ELF-1 (cell line): ENCODE measurements around the gene PVALEF.
"Not testable (repeated sequence)": the region's sequence is repeated elsewhere in the genome, so short reads cannot be mapped to it uniquely, and the experiment has no call there.

Experiments
- DNase-seq: peaks from one replicate; pipeline ENCODE4 v3.0.0-alpha.2; 2016; ENCODE audit warnings: low read depth, low spot score

Gene PVALEF

GRCh38 chr17:81143717-81144422 is 21.4 kb upstream of the PVALEF start:
- DNase-seq: no peak

DNA sequence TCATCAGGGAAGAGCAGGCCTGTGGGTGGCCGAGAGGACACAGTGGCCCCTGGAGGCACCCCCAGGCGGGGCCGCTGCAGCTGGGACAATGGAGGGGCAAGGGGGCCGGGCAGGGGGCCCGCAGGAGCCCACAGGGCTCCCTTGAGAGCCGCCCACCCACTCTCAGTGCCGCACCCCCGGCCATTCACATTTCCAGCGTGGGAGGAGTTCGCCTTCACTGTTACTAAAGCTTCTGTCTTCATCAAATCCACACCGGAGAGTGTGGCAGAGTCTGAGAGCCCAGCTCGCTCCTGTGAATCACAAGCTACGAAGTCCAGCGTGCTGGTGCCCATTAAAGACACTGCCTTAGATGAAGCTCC is 20.9 kb upstream of the PVALEF start:
- no peak for DNase-seq

DNA sequence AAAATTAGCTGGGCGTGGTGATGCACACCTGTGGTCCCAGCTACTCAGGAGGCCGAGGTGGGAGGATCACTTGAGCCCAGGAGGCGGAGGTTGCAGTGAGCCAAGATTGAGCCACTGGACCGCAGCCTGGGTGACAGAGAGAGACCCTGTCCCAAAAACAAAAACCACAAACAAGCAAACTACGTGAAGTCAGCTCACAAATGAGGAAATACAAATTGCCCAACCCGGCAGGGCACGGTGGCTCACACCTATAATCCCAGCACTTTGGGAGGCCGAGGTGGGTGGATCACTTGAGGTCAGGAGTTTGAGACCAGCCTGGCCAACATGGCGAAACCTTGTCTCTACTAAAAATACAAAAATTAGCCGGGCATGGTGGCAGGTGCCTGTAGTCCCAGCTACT is 19.1 kb upstream of the PVALEF start:
- DNase-seq: not testable (repeated sequence)

DNA sequence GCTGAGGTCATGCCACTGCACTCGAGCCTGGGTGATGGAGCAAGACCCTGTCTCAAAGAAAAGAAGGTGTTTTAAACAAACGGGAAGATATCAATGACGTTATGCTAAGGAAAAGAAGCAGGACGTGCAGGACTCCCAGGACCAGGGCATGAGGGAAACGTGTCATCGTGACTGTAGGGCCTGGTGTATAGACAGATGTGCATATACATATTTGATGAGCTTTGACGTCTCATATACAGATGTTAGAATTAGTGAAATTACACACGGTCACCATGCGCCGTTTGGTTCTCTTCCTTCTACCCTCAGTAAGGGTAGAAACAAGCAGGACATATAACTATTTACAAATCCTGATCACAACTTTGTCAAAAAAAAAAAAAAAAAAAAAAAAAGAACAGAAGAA is 17.6 kb upstream of the PVALEF start:
- no peak for DNase-seq

DNA sequence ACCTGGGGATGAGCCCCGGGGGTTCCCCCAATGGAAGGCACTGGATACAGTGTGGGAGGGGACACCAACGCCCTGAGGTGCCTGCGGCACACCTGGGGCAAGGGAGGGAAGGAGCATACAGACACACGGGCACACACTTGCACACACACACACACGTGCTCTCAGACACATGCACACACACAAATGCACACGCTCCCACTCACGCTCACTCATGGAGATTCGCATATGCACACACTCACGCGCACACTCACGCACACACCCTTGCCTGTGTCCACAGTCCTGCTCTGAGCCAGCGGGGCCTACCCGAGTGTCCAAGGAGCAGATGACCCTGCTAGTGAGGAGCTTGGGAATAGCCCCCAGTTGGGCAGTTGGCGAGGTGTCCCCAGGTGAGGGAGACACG is 16.7 kb upstream of the PVALEF start:
- DNase-seq: no peak

- no peak for DNase-seq
Observed at GRCh38 chr17:81148986-81149533, 16.2 kb upstream of the PVALEF start.

GRCh38 chr17:81150377-81151077 is 14.8 kb upstream of the PVALEF start:
- DNase-seq: no peak

GRCh38 chr17:81151278-81151677 is 14.0 kb upstream of the PVALEF start:
- DNase-seq: no peak

DNA sequence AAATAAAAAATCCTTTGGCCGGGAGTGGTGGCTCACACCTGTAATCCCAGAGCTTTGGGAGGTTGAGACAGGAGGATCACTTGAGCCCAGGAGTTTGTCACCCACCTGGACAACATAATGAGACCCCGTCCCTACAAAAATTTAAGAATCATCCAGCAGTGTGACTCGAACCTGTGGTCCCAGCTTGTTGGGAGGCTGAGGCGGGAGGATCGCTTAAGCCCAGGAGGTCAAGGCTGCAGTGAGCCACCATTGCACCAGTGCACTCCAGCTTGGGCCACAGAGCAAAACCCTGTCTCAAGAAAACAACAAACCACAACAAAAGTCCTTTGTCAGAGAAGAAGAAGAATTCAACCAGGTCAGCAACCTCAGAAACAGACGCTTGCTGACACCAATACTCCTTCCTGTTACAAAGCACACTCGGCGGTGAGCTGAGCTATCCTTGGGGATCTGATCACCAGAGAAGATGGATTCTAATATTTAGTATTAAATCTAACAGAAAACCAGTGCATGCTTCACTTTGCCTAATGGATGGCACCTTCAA is 12.9 kb upstream of the PVALEF start:
- no peak for DNase-seq

GRCh38 chr17:81153340-81153803 is 11.9 kb upstream of the PVALEF start:
- no peak for DNase-seq

GRCh38 chr17:81154016-81154415 is 11.3 kb upstream of the PVALEF start:
- not testable (repeated sequence) for DNase-seq

DNA sequence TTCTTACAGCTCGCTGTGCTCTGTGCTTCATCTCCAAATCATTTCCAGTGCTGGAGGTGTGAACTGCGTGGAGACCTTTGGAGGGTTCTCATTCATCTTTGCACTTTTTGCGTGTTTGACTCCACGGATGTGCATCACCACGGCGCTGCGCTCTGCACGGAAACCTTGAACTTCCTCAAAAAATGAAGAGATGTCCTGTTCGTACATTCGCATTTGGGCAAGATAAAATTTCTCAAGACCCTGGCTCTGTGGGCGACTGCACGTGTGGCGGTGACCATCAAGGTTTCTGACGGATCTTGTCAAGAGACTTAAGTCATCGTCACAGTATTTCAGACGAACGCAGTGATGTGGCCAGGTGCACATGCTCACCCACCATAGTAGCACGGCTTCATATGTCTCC is 10.3 kb upstream of the PVALEF start:
- DNase-seq: no peak

- DNase-seq: no peak
Observed at GRCh38 chr17:81156866-81157805, 8.2 kb upstream of the PVALEF start.

DNA sequence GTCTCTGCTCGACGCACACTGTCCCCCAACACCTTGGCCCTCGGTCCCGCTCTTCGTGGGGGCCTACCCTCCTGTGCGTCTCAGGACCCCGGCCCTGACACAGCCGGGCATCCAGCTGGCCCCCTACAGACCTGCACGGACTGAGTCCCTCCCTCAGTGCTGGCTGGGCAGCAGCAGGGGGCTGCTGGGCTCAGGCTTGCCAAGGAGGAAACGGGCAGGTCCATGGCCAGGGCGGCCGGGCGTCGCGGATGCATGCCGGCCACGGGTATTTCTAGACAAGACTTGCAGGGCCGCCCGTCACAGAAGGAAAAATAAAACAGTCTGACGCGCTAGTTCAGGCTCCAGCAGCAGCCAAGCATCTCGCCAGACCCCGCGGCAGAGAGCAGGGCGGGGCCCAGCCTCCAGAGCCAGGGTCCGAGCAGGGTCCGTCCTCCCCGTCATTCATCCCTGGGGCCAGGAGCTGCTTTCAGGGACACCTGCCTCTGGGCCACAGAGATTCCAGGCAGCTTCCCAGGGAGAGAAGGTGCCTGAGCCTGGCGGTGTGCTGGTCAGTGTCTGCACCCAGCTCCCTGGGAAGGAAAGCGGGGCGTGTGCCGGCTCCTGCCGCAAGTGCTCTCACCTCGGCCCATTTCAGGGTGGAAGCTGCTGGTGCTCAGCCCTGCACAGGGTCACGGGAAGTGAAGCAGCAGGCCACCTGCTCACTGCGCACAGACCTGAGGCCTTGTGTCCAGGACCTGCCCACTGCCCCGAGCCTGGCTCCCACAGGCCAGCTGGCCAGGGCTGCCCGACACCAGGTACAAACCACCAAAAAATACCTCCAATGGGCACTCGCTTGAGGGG is 7.2 kb upstream of the PVALEF start:
- no peak for DNase-seq

DNA sequence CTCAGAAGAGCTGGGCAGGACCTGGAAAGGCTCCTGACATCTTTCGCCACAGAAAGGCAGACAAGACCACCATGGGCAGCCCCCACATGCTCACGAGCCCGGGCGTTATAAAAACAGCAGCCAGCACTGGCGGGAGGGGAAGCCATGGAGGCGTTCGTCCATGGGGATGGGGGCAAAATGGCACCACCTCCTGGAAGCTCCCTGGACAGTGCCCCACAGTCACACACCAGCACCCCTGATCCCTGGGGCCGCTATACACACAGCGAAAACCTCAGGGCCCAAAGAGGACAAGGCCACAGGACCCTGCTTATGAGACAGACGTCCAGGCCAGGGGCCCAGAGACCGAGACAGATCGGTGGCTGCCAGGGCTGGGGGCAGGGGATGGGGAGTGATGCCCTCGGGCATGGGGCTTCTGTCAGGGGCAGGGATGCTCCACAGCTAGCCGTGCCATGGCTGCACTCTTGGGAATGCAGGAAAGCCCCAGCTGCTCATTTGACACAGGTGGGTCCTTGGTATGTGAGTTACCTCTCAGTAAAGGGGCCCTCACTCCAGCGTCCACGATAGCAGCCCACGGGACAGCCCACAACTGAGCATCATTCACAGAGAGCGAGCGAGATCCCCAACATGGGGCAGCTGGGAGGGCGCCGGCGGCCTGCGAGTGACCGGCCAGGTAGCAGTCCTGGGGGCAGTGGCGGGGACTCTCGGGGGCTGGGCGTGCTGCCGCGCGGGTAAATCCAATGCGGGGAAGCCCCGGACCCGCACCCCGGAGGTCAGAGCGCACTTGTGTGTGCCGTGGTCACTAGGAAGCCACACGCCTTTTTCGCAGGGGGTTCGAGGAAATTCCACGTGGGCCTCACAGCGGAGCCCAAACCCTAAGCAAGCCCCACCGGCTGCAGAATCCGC is 6.4 kb upstream of the PVALEF start:
- no peak for DNase-seq

DNA sequence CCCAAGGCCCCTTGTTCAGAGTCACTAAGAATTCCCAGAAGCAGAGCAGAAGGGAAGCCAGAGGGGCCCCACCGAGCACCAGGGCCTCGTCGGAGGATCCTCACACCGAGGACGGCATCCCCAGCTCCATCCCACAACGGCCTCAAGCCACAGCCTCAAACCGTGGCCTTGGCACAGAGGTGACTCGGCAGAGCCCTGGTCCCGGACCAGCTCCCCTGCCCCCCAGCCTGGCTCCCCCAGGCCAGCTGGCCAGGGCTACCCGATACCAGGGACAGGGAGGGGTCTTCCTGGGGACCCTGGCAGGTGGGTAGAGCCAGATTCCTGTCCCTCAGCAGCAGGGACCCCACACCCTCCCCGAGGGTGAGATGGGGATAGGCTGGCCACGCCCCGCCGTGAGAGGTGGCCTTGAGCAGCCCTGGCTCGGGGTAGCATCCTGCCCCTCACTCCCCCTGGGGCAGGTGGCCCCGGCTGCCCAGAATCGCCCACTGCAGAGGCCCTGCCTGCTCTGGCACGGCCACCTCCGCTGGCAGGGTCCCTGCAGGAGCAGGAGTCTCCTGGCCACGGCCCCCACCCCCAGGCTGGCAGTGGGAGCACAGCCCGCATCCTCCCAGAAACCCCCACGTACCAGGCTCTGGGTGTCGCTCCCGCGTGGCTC is 5.6 kb upstream of the PVALEF start:
- no peak for DNase-seq

DNA sequence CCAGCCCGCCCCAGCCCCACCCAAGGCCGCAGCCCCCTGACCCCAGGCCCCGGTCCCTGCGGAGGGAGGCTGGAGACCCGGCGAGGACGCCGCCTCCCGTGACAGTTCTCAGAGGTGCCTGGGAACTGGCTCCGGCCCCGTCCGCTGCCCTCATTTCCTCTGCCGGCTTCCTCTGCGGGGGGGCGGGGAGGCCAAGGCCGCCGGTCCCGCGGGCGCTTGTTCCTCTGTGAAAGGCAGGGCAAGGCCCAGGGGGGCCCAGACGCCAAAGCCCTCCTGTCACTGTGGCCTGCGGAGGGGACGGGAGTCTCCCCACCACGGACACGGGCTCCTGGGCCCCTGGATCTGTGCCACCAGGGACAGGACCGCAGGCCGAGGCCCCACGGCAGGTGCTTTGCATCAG is 5.0 kb upstream of the PVALEF start:
- no peak for DNase-seq

DNA sequence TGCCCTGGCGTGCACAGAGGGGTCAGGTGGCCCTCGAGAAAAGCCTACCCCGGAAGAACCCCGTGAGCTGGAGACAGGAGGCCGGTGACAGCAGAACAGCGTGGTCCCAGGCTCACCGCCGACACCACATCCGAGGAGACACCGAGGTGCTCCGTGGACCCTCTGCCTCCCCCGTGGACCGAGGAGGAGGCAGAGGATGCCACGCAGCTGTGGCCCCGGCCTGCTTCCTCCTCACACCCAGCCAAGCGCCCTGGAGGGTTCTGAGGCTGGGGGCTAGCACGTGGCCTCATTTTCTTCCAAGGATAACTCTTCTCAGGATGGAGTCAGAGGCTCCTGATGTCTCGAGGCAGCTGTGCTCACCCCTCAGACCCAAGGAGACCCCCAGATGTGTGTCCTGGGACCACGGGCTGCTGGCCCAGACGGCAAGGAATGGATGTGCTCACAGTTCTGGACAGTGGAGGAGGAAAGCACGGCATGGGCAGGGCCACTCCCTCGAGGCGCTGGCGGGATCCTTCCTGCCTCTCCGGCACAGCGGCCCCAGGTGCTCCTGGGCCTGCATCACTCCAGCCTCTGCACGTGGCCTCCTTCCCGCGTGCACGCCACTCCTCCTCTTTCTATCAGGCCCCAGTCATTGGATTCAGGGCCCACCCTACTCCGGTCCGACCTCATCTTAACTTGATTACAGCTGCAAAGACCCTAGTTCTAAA is 4.4 kb upstream of the PVALEF start:
- DNase-seq: no peak

GRCh38 chr17:81161536-81161935 is 3.8 kb upstream of the PVALEF start:
- DNase-seq: no peak
